ENCODE measurements around the gene IDE. TPM values are rescaled to one million over a fixed set of nuclear protein-coding genes. Genes with fewer than 3 reads are reported as not detected.

IDE gene
- total and polyA plus RNA-seq, 2 donors (not counting 1 experiment from before 2014, with no cell fraction given): 7.7 to 40.9 TPM

DNA sequence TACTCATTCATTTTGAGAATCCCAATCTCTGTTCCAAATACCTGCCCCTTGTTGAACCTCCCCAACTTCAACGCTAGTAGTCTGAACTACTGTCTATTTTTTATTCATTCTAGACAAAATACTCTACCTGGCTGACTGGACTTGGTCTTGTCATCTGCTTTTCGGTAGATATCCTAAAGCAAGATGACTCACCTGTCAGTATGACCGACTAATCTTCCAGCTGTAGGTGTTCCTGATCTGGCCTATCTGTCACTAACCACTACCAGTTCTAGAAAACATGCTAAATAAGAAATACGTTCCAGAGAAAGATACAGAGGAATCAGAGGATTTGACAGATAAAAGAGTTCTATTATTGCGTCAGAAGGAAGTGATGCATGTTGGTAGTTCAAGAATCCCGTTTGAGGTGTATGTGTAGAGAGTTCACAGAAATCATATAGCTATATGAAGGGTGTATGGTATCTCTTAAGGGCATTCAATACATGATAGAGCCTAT is 81.1 kb downstream of the IDE start:
- intact Hi-C loops (cut with micrococcal nuclease): no loop called here
- TF ChIP-seq EZH2 (IDR thresholded peaks at IDR 0.05; ENCODE audit: borderline replicate concordance, insufficient read depth, low read depth, low read length, poor library complexity, severe bottlenecking): no peak
- TF ChIP-seq, protein P1, sequence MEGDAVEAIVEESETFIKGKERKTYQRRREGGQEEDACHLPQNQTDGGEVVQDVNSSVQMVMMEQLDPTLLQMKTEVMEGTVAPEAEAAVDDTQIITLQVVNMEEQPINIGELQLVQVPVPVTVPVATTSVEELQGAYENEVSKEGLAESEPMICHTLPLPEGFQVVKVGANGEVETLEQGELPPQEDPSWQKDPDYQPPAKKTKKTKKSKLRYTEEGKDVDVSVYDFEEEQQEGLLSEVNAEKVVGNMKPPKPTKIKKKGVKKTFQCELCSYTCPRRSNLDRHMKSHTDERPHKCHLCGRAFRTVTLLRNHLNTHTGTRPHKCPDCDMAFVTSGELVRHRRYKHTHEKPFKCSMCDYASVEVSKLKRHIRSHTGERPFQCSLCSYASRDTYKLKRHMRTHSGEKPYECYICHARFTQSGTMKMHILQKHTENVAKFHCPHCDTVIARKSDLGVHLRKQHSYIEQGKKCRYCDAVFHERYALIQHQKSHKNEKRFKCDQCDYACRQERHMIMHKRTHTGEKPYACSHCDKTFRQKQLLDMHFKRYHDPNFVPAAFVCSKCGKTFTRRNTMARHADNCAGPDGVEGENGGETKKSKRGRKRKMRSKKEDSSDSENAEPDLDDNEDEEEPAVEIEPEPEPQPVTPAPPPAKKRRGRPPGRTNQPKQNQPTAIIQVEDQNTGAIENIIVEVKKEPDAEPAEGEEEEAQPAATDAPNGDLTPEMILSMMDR (IDR thresholded peaks at IDR 0.05): no peak
- ATAC-seq (ENCODE audit: low read depth) (no peak), DNase-seq (no peak)
- Mint-ChIP-seq H3K4me1 (no peaks in the 10 kb centered on the region), H3K4me3 (no peak overlapping the region), H3K27ac (no peak overlapping the region), H3K9me3 (ENCODE audit: insufficient read depth) (no peaks in the 10 kb centered on the region), H3K27me3 (no peaks in the 10 kb centered on the region)
- H3K27ac ChIP-seq (ENCODE audit: low read length in 2 of 2): no peak overlapping the region
- no peaks in the 10 kb centered on the region for H3K9me3 ChIP-seq (ENCODE audit: control extremely low read depth in 1 of 3, control insufficient read depth in 2 of 3, insufficient read depth in 1 of 3, low read length in 2 of 3)
- 93% methylated on average over 4 of the region's 6 CpGs for WGBS (ENCODE audit: insufficient coverage)
- no peak overlapping the region for H3K4me3 ChIP-seq (ENCODE audit: control extremely low read depth in 1 of 5, extremely low read depth in 1 of 5, insufficient read depth in 1 of 5, low read depth in 2 of 5, low read length in 4 of 5)
- no peak overlapping the region for H3K9ac ChIP-seq (ENCODE audit: low read length)
- no peak overlapping the region for H2AFZ ChIP-seq (ENCODE audit: insufficient read depth, low read depth, low read length, poor library complexity, severe bottlenecking)
- no peaks in the 10 kb centered on the region for H3K4me1 ChIP-seq (ENCODE audit: control insufficient read depth in 2 of 2, insufficient read depth in 2 of 2, low read length in 2 of 2)
- no peaks in the 10 kb centered on the region for H3K79me2 ChIP-seq (ENCODE audit: control insufficient read depth, insufficient read depth, low read length)
- ChIA-PET CTCF (interaction anchor here (1.1 kb wide), 1 partner anchor 20 kb away, joined by 3 read pairs; no protein-coding TSS in a partner anchor), POLR2A (no interaction called here)
- no peaks in the 10 kb centered on the region for H3K27me3 ChIP-seq (replicated peaks in 1 of 4; ENCODE audit: control extremely low read depth in 1 of 4, control insufficient read depth in 3 of 4, insufficient read depth in 4 of 4, low read length in 3 of 4)
- no peak overlapping the region for H3K4me2 ChIP-seq (replicated peaks; ENCODE audit: low read depth, low read length, poor library complexity, severe bottlenecking)
- H4K20me1 ChIP-seq (ENCODE audit: control insufficient read depth, insufficient read depth, low read length, poor library complexity, severe bottlenecking): no peaks in the 10 kb centered on the region
- H3K36me3 ChIP-seq (replicated peaks in 1 of 2; ENCODE audit: control extremely low read depth in 1 of 2, control insufficient read depth in 1 of 2, extremely low read depth in 1 of 2, insufficient read depth in 2 of 2, low read length in 1 of 2): peaks cover 1 to 37% of the 10 kb centered on the region in 2 experiments

DNA sequence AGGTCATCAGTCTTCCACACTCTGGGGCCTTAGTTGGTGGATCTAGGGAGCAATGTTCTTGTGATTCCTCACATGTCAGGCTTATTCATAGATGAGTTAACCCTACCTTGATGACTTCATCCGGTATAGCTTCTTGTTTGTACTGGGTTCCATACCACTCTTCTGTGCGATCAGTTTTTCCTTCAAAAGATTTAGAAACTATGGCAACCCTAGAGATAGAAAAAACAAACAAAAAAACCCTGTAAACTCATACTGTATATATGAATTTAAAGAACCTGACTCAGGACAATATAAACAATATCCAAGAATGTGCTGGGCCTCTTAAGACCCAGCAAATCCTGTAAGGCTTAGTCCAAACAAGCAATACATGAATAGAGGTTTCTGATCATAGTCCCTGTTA is 83.5 kb downstream of the IDE start:
- Mint-ChIP-seq H3K4me3 (no peak overlapping the region), H3K27me3 (no peaks in the 10 kb centered on the region), H3K27ac (no peak overlapping the region), H3K4me1 (no peaks in the 10 kb centered on the region), H3K9me3 (ENCODE audit: insufficient read depth) (no peaks in the 10 kb centered on the region)
- ATAC-seq (ENCODE audit: low read depth) (no peak), DNase-seq (no peak)
- H4K20me1 ChIP-seq (ENCODE audit: control insufficient read depth, insufficient read depth, low read length, poor library complexity, severe bottlenecking): no peaks in the 10 kb centered on the region
- peaks cover 0 to 42% of the 10 kb centered on the region in 2 experiments for H3K36me3 ChIP-seq (replicated peaks in 1 of 2; ENCODE audit: control extremely low read depth in 1 of 2, control insufficient read depth in 1 of 2, extremely low read depth in 1 of 2, insufficient read depth in 2 of 2, low read length in 1 of 2)
- H3K4me2 ChIP-seq (replicated peaks; ENCODE audit: low read depth, low read length, poor library complexity, severe bottlenecking): no peak overlapping the region
- POLR2A ChIA-PET: no interaction called here
- intact Hi-C loops (cut with micrococcal nuclease): no loop called here
- no peaks in the 10 kb centered on the region for H3K9me3 ChIP-seq (ENCODE audit: control extremely low read depth in 1 of 3, control insufficient read depth in 2 of 3, insufficient read depth in 1 of 3, low read length in 2 of 3)
- CTCF ChIA-PET: no interaction called here
- no peak overlapping the region for H3K4me3 ChIP-seq (ENCODE audit: control extremely low read depth in 1 of 5, extremely low read depth in 1 of 5, insufficient read depth in 1 of 5, low read depth in 2 of 5, low read length in 4 of 5)
- no peak overlapping the region for H3K9ac ChIP-seq (ENCODE audit: low read length)
- H3K27ac ChIP-seq (ENCODE audit: low read length in 2 of 2): no peak overlapping the region
- no peaks in the 10 kb centered on the region for H3K79me2 ChIP-seq (ENCODE audit: control insufficient read depth, insufficient read depth, low read length)
- TF ChIP-seq EZH2 (IDR thresholded peaks at IDR 0.05; ENCODE audit: borderline replicate concordance, insufficient read depth, low read depth, low read length, poor library complexity, severe bottlenecking): no peak
- TF ChIP-seq, protein P1 (IDR thresholded peaks at IDR 0.05): no peak
- no peak overlapping the region for H2AFZ ChIP-seq (ENCODE audit: insufficient read depth, low read depth, low read length, poor library complexity, severe bottlenecking)
- H3K27me3 ChIP-seq (replicated peaks in 1 of 4; ENCODE audit: control extremely low read depth in 1 of 4, control insufficient read depth in 3 of 4, insufficient read depth in 4 of 4, low read length in 3 of 4): no peaks in the 10 kb centered on the region
- H3K4me1 ChIP-seq (ENCODE audit: control insufficient read depth in 2 of 2, insufficient read depth in 2 of 2, low read length in 2 of 2): no peaks in the 10 kb centered on the region
- WGBS (ENCODE audit: insufficient coverage): no CpG with 5 or more reads among the region's 2 CpGs
